ENCODE data around the gene DNASE1L1.

Gene DNASE1L1

DNA sequence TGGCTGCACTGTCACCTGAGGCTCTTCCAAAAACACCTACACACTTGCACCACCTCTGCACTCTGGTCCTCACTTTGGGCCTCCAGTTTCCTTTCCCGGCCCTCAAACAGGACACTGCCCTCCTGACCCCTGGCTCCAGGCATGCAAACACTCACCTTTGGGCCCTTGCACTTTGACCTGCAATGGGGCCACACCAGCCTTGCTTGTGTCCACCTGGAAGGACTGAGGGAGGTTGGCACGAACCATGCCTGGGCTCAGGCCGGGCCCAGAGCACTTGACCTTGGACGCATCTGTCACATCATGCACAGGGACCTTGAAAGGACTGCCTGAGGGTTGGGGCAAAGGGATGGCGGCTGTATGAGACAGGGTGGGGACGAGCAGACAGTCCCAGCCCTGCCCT lies 50.2 kb downstream of the DNASE1L1 start:
- no peak overlapping the region for H3K4me3 ChIP-seq (ENCODE audit: low read length, poor library complexity, severe bottlenecking)
- TF ChIP-seq, protein P1, sequence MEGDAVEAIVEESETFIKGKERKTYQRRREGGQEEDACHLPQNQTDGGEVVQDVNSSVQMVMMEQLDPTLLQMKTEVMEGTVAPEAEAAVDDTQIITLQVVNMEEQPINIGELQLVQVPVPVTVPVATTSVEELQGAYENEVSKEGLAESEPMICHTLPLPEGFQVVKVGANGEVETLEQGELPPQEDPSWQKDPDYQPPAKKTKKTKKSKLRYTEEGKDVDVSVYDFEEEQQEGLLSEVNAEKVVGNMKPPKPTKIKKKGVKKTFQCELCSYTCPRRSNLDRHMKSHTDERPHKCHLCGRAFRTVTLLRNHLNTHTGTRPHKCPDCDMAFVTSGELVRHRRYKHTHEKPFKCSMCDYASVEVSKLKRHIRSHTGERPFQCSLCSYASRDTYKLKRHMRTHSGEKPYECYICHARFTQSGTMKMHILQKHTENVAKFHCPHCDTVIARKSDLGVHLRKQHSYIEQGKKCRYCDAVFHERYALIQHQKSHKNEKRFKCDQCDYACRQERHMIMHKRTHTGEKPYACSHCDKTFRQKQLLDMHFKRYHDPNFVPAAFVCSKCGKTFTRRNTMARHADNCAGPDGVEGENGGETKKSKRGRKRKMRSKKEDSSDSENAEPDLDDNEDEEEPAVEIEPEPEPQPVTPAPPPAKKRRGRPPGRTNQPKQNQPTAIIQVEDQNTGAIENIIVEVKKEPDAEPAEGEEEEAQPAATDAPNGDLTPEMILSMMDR (conservative IDR thresholded peaks at IDR 0.05; ENCODE audit: low read length), result no peak
- no peak for TF ChIP-seq EZH2phosphoT487 (IDR thresholded peaks at IDR 0.05; ENCODE audit: borderline replicate concordance)
- H3K79me2 ChIP-seq (ENCODE audit: insufficient read depth, low read length), result peaks cover 16% of the 10 kb centered on the region; the same call in 1 of the 2 replicates
- H3F3A ChIP-seq (ENCODE audit: low read depth), result no peaks in the 10 kb centered on the region
- no peaks in the 10 kb centered on the region for H3K27me3 ChIP-seq (ENCODE audit: insufficient read depth, low read length, poor library complexity, severe bottlenecking)
- no peaks in the 10 kb centered on the region for H3K4me1 ChIP-seq (ENCODE audit: insufficient read depth, low read length, poor library complexity, severe bottlenecking)
- H2AFZ ChIP-seq (ENCODE audit: low read length), result no peak overlapping the region
- peaks cover 10% of the 10 kb centered on the region for H4K20me1 ChIP-seq (ENCODE audit: insufficient read depth, low read length, poor library complexity, severe bottlenecking)
- H3K4me2 ChIP-seq (ENCODE audit: low read depth, low read length, poor library complexity, severe bottlenecking), result no peak overlapping the region
- no peaks in the 10 kb centered on the region for H3K9me2 ChIP-seq (replicated peaks; ENCODE audit: low read depth, low read length)
- peaks cover 85% of the 10 kb centered on the region; the same call in 1 of the 2 replicates for H3K36me3 ChIP-seq (ENCODE audit: insufficient read depth, low read length)
- H3K9me3 ChIP-seq (ENCODE audit: insufficient read depth, low read depth, low read length), result no peaks in the 10 kb centered on the region
- no peak overlapping the region for H3K9ac ChIP-seq (ENCODE audit: low read depth, low read length, poor library complexity, severe bottlenecking)

DNA sequence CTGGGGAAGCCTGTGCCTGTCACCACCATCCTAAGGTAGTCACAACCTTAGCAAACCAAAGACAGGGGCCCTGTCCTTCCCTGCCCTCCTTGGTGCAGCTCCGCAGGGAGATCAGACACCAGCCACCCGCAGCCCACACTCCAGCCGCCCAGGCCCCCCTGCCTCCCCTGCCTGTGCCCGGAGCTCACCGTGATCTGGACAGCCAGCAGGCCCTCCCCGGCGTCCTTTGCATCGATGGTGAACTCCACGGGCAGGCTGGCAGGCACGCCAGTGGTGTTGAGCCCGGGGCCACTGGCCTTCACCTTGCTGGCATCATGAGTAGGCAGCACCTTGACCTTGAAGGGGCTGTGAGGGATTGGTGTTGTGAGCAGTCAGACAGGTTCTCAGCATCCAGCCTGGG lies 51.0 kb downstream of the DNASE1L1 start:
- Histone ChIP-seq H3K4me1 (ENCODE audit: insufficient read depth, low read length, poor library complexity, severe bottlenecking) (no peaks in the 10 kb centered on the region), H3K27me3 (ENCODE audit: insufficient read depth, low read length, poor library complexity, severe bottlenecking) (no peaks in the 10 kb centered on the region), H3K9ac (ENCODE audit: low read depth, low read length, poor library complexity, severe bottlenecking) (no peak overlapping the region), H3K4me2 (ENCODE audit: low read depth, low read length, poor library complexity, severe bottlenecking) (no peak overlapping the region), H2AFZ (ENCODE audit: low read length) (no peak overlapping the region), H4K20me1 (ENCODE audit: insufficient read depth, low read length, poor library complexity, severe bottlenecking) (peaks cover 10% of the 10 kb centered on the region), H3K4me3 (ENCODE audit: low read length, poor library complexity, severe bottlenecking) (no peak overlapping the region), H3K36me3 (ENCODE audit: insufficient read depth, low read length) (peaks cover 90% of the 10 kb centered on the region; the same call in 1 of the 2 replicates), H3F3A (ENCODE audit: low read depth) (no peaks in the 10 kb centered on the region), H3K79me2 (ENCODE audit: insufficient read depth, low read length) (peaks cover 14% of the 10 kb centered on the region; the same call in 1 of the 2 replicates), H3K9me2 (replicated peaks; ENCODE audit: low read depth, low read length) (no peaks in the 10 kb centered on the region), H3K9me3 (ENCODE audit: insufficient read depth, low read depth, low read length) (no peaks in the 10 kb centered on the region)
- TF ChIP-seq, protein P1 (conservative IDR thresholded peaks at IDR 0.05; ENCODE audit: low read length), result no peak
- no peak for TF ChIP-seq EZH2phosphoT487 (IDR thresholded peaks at IDR 0.05; ENCODE audit: borderline replicate concordance)

DNA sequence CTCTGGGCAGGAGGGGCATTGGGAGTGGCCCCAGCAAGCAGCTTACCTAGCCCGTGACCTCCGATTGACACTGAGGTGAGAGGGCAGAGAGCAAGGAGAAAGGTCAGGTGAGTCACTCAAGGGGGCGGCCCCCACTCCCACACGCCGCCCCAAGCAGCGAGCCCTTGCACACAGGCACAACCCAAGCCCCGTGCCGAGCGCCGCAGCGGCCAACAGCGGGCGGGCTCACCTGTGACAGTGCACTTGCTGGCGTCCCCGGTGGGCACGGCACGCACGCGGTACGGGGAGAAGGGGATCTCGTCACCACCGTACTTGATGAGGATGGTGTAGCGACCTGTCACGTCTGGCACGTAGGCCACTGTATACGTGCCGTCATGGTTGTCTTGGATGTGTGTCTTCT lies 51.8 kb downstream of the DNASE1L1 start:
- H3K27me3 ChIP-seq (ENCODE audit: insufficient read depth, low read length, poor library complexity, severe bottlenecking), result no peaks in the 10 kb centered on the region
- H3K4me2 ChIP-seq (ENCODE audit: low read depth, low read length, poor library complexity, severe bottlenecking), result no peak overlapping the region
- H3K9me2 ChIP-seq (replicated peaks; ENCODE audit: low read depth, low read length), result no peaks in the 10 kb centered on the region
- TF ChIP-seq, protein P1 (conservative IDR thresholded peaks at IDR 0.05; ENCODE audit: low read length), result no peak
- TF ChIP-seq EZH2phosphoT487 (IDR thresholded peaks at IDR 0.05; ENCODE audit: borderline replicate concordance), result no peak
- peaks cover 8% of the 10 kb centered on the region; the same call in 1 of the 2 replicates for H3K79me2 ChIP-seq (ENCODE audit: insufficient read depth, low read length)
- H3F3A ChIP-seq (ENCODE audit: low read depth), result no peaks in the 10 kb centered on the region
- peaks cover 90% of the 10 kb centered on the region; the same call in 1 of the 2 replicates for H3K36me3 ChIP-seq (ENCODE audit: insufficient read depth, low read length)
- H4K20me1 ChIP-seq (ENCODE audit: insufficient read depth, low read length, poor library complexity, severe bottlenecking), result peaks cover 10% of the 10 kb centered on the region
- H3K4me3 ChIP-seq (ENCODE audit: low read length, poor library complexity, severe bottlenecking), result no peak overlapping the region
- no peak overlapping the region for H2AFZ ChIP-seq (ENCODE audit: low read length)
- no peak overlapping the region for H3K9ac ChIP-seq (ENCODE audit: low read depth, low read length, poor library complexity, severe bottlenecking)
- no peaks in the 10 kb centered on the region for H3K4me1 ChIP-seq (ENCODE audit: insufficient read depth, low read length, poor library complexity, severe bottlenecking)
- no peaks in the 10 kb centered on the region for H3K9me3 ChIP-seq (ENCODE audit: insufficient read depth, low read depth, low read length)
